HG02970 (cell line): ENCODE results near the gene ALDH4A1.
"Not testable (repeated sequence)": the region's sequence is repeated elsewhere in the genome, so short reads cannot be mapped to it uniquely, and the experiment has no call there.

Experiments
- ATAC-seq: cut with Tn5 transposase; IDR thresholded peaks from one replicate; pipeline ENCODE4 v1.9.1; 2021; ENCODE audit warnings: mild to moderate bottlenecking, moderate library complexity, moderate number of reproducible peaks; ENCODE audit not compliant: unreplicated experiment, low FRiP score

The ALDH4A1 gene

GRCh38 chr1:18865176-18865575 is 37.2 kb downstream of the ALDH4A1 start:
- no peak for ATAC-seq

GRCh38 chr1:18861590-18861989 is 40.8 kb downstream of the ALDH4A1 start:
- ATAC-seq: no peak

GRCh38 chr1:18861082-18861481 is 41.3 kb downstream of the ALDH4A1 start:
- no peak for ATAC-seq

GRCh38 chr1:18859560-18859959 is 42.8 kb downstream of the ALDH4A1 start, which contains the start of gene TAS1R2:
TSS of gene TAS1R2 (minus strand) at chr1:18859660. CDS start at chr1:18859660, 0 bp downstream.
- ATAC-seq: no peak

- no peak for ATAC-seq
Observed at GRCh38 chr1:18858070-18858688, 44.2 kb downstream of the ALDH4A1 start.

- no peak for ATAC-seq
Observed at GRCh38 chr1:18856435-18856834, 45.9 kb downstream of the ALDH4A1 start.

- ATAC-seq: no peak
Observed at GRCh38 chr1:18855573-18855972, 46.8 kb downstream of the ALDH4A1 start.

- ATAC-seq: no peak
Observed at GRCh38 chr1:18854331-18855025, 47.9 kb downstream of the ALDH4A1 start.

GRCh38 chr1:18852501-18852900 is 49.9 kb downstream of the ALDH4A1 start:
- ATAC-seq: no peak

GRCh38 chr1:18849261-18849711 is 53.1 kb downstream of the ALDH4A1 start:
- no peak for ATAC-seq

GRCh38 chr1:18847723-18848122 is 54.6 kb downstream of the ALDH4A1 start:
- ATAC-seq: not testable (repeated sequence)

GRCh38 chr1:18840145-18840544 is 62.2 kb downstream of the ALDH4A1 start:
- no peak for ATAC-seq

GRCh38 chr1:18836654-18837053 is 65.7 kb downstream of the ALDH4A1 start:
- no peak for ATAC-seq

GRCh38 chr1:18832319-18832718 is 70.0 kb downstream of the ALDH4A1 start:
- not testable (repeated sequence) for ATAC-seq

- no peak for ATAC-seq
Observed at GRCh38 chr1:18831656-18832055, 70.7 kb downstream of the ALDH4A1 start.

- ATAC-seq: no peak
Observed at GRCh38 chr1:18830596-18830995, 71.8 kb downstream of the ALDH4A1 start.

- ATAC-seq: no peak
Observed at GRCh38 chr1:18829671-18830070, 72.7 kb downstream of the ALDH4A1 start.

- no peak for ATAC-seq
Observed at GRCh38 chr1:18828224-18828623, 74.1 kb downstream of the ALDH4A1 start.

- ATAC-seq: no peak
Observed at GRCh38 chr1:18823438-18823837, 78.9 kb downstream of the ALDH4A1 start.
